IMR-90 (cell line): ENCODE data around the gene NR0B2. TPM values are rescaled to one million over a fixed set of nuclear protein-coding genes. Genes with fewer than 3 reads are reported as not detected.

Experiments used
- ATAC-seq: fragments of 200-7000 bp; cut with Tn5 transposase; 2 replicates; pipeline ENCODE4 v1.9.1; 2020; ENCODE audit warnings: low read depth, mild to moderate bottlenecking, moderate library complexity
- BruUV-seq: library from RNA; stranded (reverse); fragments of 400-500 nt; replicated peaks from 2 replicates; lab custom pipeline; 2021; lab: Mats Ljungman, UMichigan
- CTCF ChIA-PET: fragments of 300-600 bp; formaldehyde crosslinking; extraction: SDS; loops from one replicate; lab custom pipeline; 2021; ENCODE audit warnings: antibody characterized with exemption; lab: Yijun Ruan, JAX
- POLR2A ChIA-PET: fragments of 300-600 bp; sonication (Branson Sonifier 250); formaldehyde crosslinking; loops from one replicate; lab custom pipeline; 2022; ENCODE audit warnings: antibody characterized with exemption; ENCODE audit not compliant: unreplicated experiment; lab: Charles Lee
- DNase-seq: peaks from one replicate; pipeline ENCODE4 v3.0.0; 2013
- H2AFZ ChIP-seq: replicated peaks from 2 replicates; pipeline ENCODE3; 2013; ENCODE audit warnings: low read length, mild to moderate bottlenecking; ENCODE audit not compliant: poor library complexity
- H2AK5ac ChIP-seq: 2 replicates; pipeline ENCODE4 v1.6.1; 2013; ENCODE audit warnings: low read depth, low read length, inconsistent platforms
- H2AK9ac ChIP-seq: replicated peaks from 2 replicates; pipeline ENCODE3; 2013; ENCODE audit warnings: mild to moderate bottlenecking, low read depth, low read length, moderate library complexity; ENCODE audit not compliant: poor library complexity
- H2BK120ac ChIP-seq: 2 replicates; pipeline ENCODE4 v1.6.1; 2013; ENCODE audit warnings: low read depth, low read length, inconsistent platforms
- H2BK15ac ChIP-seq: 3 replicates; pipeline ENCODE4 v1.6.1; 2013; ENCODE audit warnings: low read depth, low read length, inconsistent platforms
- H2BK20ac ChIP-seq: 2 replicates; pipeline ENCODE4 v1.6.1; 2013; ENCODE audit warnings: low read depth, mild to moderate bottlenecking, inconsistent platforms, low read length, moderate library complexity
- H2BK5ac ChIP-seq: 2 replicates; pipeline ENCODE4 v1.6.1; 2013; ENCODE audit warnings: mild to moderate bottlenecking, low read depth, low read length, inconsistent platforms; ENCODE audit not compliant: poor library complexity, severe bottlenecking
- H3K14ac ChIP-seq: replicated peaks from 2 replicates; pipeline ENCODE4 v1.6.1; 2013; ENCODE audit warnings: low read depth, low read length, inconsistent platforms
- H3K18ac ChIP-seq: 2 replicates; pipeline ENCODE4 v1.6.1; 2013; ENCODE audit warnings: low read depth, low read length, control low read depth
- H3K23ac ChIP-seq: 2 replicates; pipeline ENCODE4 v1.6.1; 2013; ENCODE audit warnings: low read depth, low read length, inconsistent platforms
- H3K27ac ChIP-seq: 2 replicates; pipeline ENCODE4 v1.5.1; 2013; ENCODE audit warnings: mild to moderate bottlenecking, control low read depth, low read length; ENCODE audit not compliant: insufficient read depth
- H3K27me3 ChIP-seq: 2 replicates; pipeline ENCODE4 v1.6.1; 2013; ENCODE audit warnings: low read length; ENCODE audit not compliant: control insufficient read depth, insufficient read depth
- H3K36me3 ChIP-seq: 2 replicates; pipeline ENCODE4 v1.6.1; 2013; ENCODE audit warnings: low read length, mixed read lengths; ENCODE audit not compliant: control insufficient read depth, insufficient read depth
- H3K4ac ChIP-seq: 2 replicates; pipeline ENCODE4 v1.6.1; 2013; ENCODE audit warnings: low read depth, low read length, inconsistent platforms
- H3K4me1 ChIP-seq: 2 replicates; pipeline ENCODE4 v1.6.1; 2013; ENCODE audit warnings: low read length, mixed read lengths; ENCODE audit not compliant: control insufficient read depth, insufficient read depth
- H3K4me2 ChIP-seq: 2 replicates; pipeline ENCODE4 v1.6.1; 2013; ENCODE audit warnings: low read depth, mild to moderate bottlenecking, control low read depth, low read length, moderate library complexity
- H3K4me3 ChIP-seq: 2 replicates; pipeline ENCODE4 v1.5.1; 2013; ENCODE audit warnings: low read depth, mild to moderate bottlenecking, control low read depth, low read length, moderate library complexity; ENCODE audit not compliant: insufficient read depth
- H3K56ac ChIP-seq: 2 replicates; pipeline ENCODE4 v1.6.1; 2013; ENCODE audit warnings: low read length, inconsistent platforms; ENCODE audit not compliant: insufficient read depth; ENCODE audit errors: extremely low read depth
- H3K79me1 ChIP-seq, 2 experiments: 2 replicates each; pipeline ENCODE4 v1.6.1; 2013; ENCODE audit warnings: low read length in 2 of 2, inconsistent platforms in 1 of 2, low read depth in 1 of 2
- H3K9ac ChIP-seq: 2 replicates; pipeline ENCODE4 v1.6.1; 2013; ENCODE audit warnings: low read depth, low read length, control low read depth
- H3K9me1 ChIP-seq: 2 replicates; pipeline ENCODE4 v1.6.1; 2013; ENCODE audit warnings: low read length, inconsistent platforms; ENCODE audit not compliant: insufficient read depth
- H3K9me3 ChIP-seq: 2 replicates; pipeline ENCODE4 v1.6.1; 2013; ENCODE audit warnings: low read length; ENCODE audit not compliant: control insufficient read depth, insufficient read depth
- H4K20me1 ChIP-seq: 2 replicates; pipeline ENCODE4 v1.6.1; 2013; ENCODE audit warnings: low read length, inconsistent platforms; ENCODE audit not compliant: insufficient read depth
- H4K5ac ChIP-seq: 2 replicates; pipeline ENCODE4 v1.6.1; 2013; ENCODE audit warnings: mild to moderate bottlenecking, low read depth, low read length, control low read depth
- H4K8ac ChIP-seq, 2 experiments: 2 replicates each; pipeline ENCODE4 v1.6.1; 2013; ENCODE audit warnings: low read depth in 2 of 2, low read length in 2 of 2, control low read depth in 1 of 2, inconsistent platforms in 1 of 2
- H4K91ac ChIP-seq: 2 replicates; pipeline ENCODE4 v1.6.1; 2013; ENCODE audit warnings: low read depth, low read length, inconsistent platforms; ENCODE audit not compliant: insufficient read depth
- BHLHE40 ChIP-seq: fragments of 150-350 bp; IDR thresholded peaks from 2 replicates; pipeline ENCODE4 v1.6.1; 2016; ENCODE audit warnings: mild to moderate bottlenecking, low read depth, low read length
- CHD1 ChIP-seq: IDR thresholded peaks from 2 replicates; pipeline ENCODE4 v1.6.1; 2012; ENCODE audit warnings: low read depth, low read length, improper control_type of control experiment
- ELK1 ChIP-seq: fragments of 150-350 bp; IDR thresholded peaks from 2 replicates; pipeline ENCODE4 v1.6.1; 2016; ENCODE audit warnings: low read depth, mild to moderate bottlenecking, low read length, moderate library complexity, borderline replicate concordance
- FOS ChIP-seq: fragments of 150-350 bp; IDR thresholded peaks from 2 replicates; pipeline ENCODE4 v1.6.1; 2016; ENCODE audit warnings: low read depth, low read length
- MAFK ChIP-seq: IDR thresholded peaks from 2 replicates; pipeline ENCODE4 v1.6.1; 2012; ENCODE audit warnings: low read depth, low read length, improper control_type of control experiment
- MAZ ChIP-seq: IDR thresholded peaks from 2 replicates; pipeline ENCODE4 v1.6.1; 2012; ENCODE audit warnings: low read depth, mild to moderate bottlenecking, low read length, improper control_type of control experiment, moderate library complexity, borderline replicate concordance
- MXI1 ChIP-seq: IDR thresholded peaks from 2 replicates; pipeline ENCODE4 v1.6.1; 2012; ENCODE audit warnings: low read depth, mild to moderate bottlenecking, low read length, moderate library complexity, borderline replicate concordance
- NFE2L2 ChIP-seq: fragments of 150-350 bp; IDR thresholded peaks from 2 replicates; pipeline ENCODE4 v1.6.1; 2016; ENCODE audit warnings: low read depth, mild to moderate bottlenecking, low read length
- POLR2A ChIP-seq: IDR thresholded peaks from 2 replicates; pipeline ENCODE4 v1.6.1; 2012; ENCODE audit warnings: mild to moderate bottlenecking, low read depth, low read length
- RAD21 ChIP-seq: IDR thresholded peaks from 2 replicates; pipeline ENCODE4 v1.6.1; 2012; ENCODE audit warnings: low read length, improper control_type of control experiment
- RCOR1 ChIP-seq: IDR thresholded peaks from 2 replicates; pipeline ENCODE4 v1.6.1; 2012; ENCODE audit warnings: mild to moderate bottlenecking, low read length, improper control_type of control experiment; ENCODE audit not compliant: insufficient replicate concordance
- RFX5 ChIP-seq: IDR thresholded peaks from 2 replicates; pipeline ENCODE4 v1.8.0; 2012; ENCODE audit warnings: low read depth, mild to moderate bottlenecking, low read length, moderate library complexity
- USF2 ChIP-seq: fragments of 150-350 bp; IDR thresholded peaks from 2 replicates; pipeline ENCODE4 v1.6.1; 2017; ENCODE audit warnings: mild to moderate bottlenecking, antibody characterized with exemption, low read length, low read depth
- WGBS, 2 experiments: methylation state at CpG; one replicate each; pipeline versions ENCODE4 v1.1.5 to v1.1.7; 2013; ENCODE audit warnings: missing lambda C conversion rate in 2 of 2; ENCODE audit not compliant: insufficient read length in 1 of 2; ENCODE audit errors: extremely low coverage in 2 of 2; 5-methylcytosine and 5-hydroxymethylcytosine counted together
- dilution Hi-C: fragments of 300-500 bp; cut with HindIII; formaldehyde crosslinking; loops from one replicate; pipeline ENCODE4 v1.14.3; 2018; ENCODE audit warnings: low sequenced_read_pairs; ENCODE audit not compliant: unreplicated experiment
- in situ Hi-C: fragments of 300-500 bp; cut with MboI; formaldehyde crosslinking; loops from 3 replicates; pipeline ENCODE4 v1.14.3; 2019; ENCODE audit warnings: low sequenced_read_pairs, inconsistent platforms, mixed read lengths
- intact Hi-C: fragments of 100-400 bp; cut with micrococcal nuclease; formaldehyde crosslinking; loops from 2 replicates; pipeline ENCODE4 v1.10.0; 2022
- polyA plus RNA-seq, 3 experiments: library from polyadenylated mRNA; depleted of rRNA; stranded (reverse); fragments of >200 nt; gene quantifications; 2 replicates each; pipeline ENCODE4 v1.2.3, GENCODE V29; 2012; ENCODE audit warnings: low replicate concordance in 1 of 3
- total RNA-seq: library from RNA; depleted of rRNA; stranded (reverse); fragments of >200 nt; gene quantifications from 2 replicates; pipeline ENCODE4 v1.2.3, GENCODE V29; 2012

NR0B2 gene
- total and polyA plus RNA-seq, 2 of the 4 experiments (the other 2 are of a cell fraction), result not detected

- no peak overlapping the region for H2BK15ac ChIP-seq
- H3K23ac ChIP-seq, result no peak overlapping the region
- H3K9me3 ChIP-seq, result no peaks in the 10 kb centered on the region
- no peak overlapping the region for H2AK5ac ChIP-seq
- WGBS, 2 experiments, result no CpG with 5 or more reads among the region's 3 CpGs
- no peak overlapping the region for H2AFZ ChIP-seq
- H3K9me1 ChIP-seq, result 0 out of 2 replicates have a peak, but pooled peaks cover 2% of the 10 kb centered on the region
- no peak overlapping the region for H3K4ac ChIP-seq
- no peak overlapping the region for H3K56ac ChIP-seq
- ChIA-PET CTCF (no interaction called here), POLR2A (no interaction called here)
- no peak overlapping the region for H3K18ac ChIP-seq
- DNase-seq (no peak), ATAC-seq (no peak)
- H4K91ac ChIP-seq, result no peak overlapping the region
- H3K4me1 ChIP-seq, result no peaks in the 10 kb centered on the region
- dilution Hi-C loops, result no loop called here
- no peak overlapping the region for H3K27ac ChIP-seq
- no peak overlapping the region for H3K9ac ChIP-seq
- H2BK5ac ChIP-seq, result no peak overlapping the region
- no peak for TF ChIP-seq CHD1
- no peak for TF ChIP-seq MAFK
- TF ChIP-seq NFE2L2, result no peak
- no peak for TF ChIP-seq POLR2A
- TF ChIP-seq RAD21, result no peak
- TF ChIP-seq ELK1, result no peak
- no peak for TF ChIP-seq MAZ
- no peak for TF ChIP-seq MXI1
- TF ChIP-seq RFX5, result no peak
- no peak for TF ChIP-seq USF2
- no peak for TF ChIP-seq BHLHE40
- TF ChIP-seq RCOR1, result no peak
- TF ChIP-seq FOS, result no peak
- no peak overlapping the region for H4K5ac ChIP-seq
- peaks cover 5% of the 10 kb centered on the region for H4K20me1 ChIP-seq
- H3K79me1 ChIP-seq, result peaks cover 23 to 53% of the 10 kb centered on the region in 2 experiments
- no peak overlapping the region for H2BK120ac ChIP-seq
- H3K14ac ChIP-seq, result no peak overlapping the region
- in situ Hi-C loops, result no loop called here
- H3K36me3 ChIP-seq, result peaks cover 28% of the 10 kb centered on the region
- BruUV-seq, result no TSS peak
- H3K4me3 ChIP-seq, result no peak overlapping the region
- H3K27me3 ChIP-seq, result no peaks in the 10 kb centered on the region
- H4K8ac ChIP-seq, result no peak overlapping the region
- no peak overlapping the region for H2AK9ac ChIP-seq
- intact Hi-C loops, result no loop called here
- no peak overlapping the region for H3K4me2 ChIP-seq
- no peak overlapping the region for H2BK20ac ChIP-seq
Measured at GRCh38 chr1:26932531-26932930, 18.8 kb upstream of the NR0B2 start.
